Stimulated activated CD4-positive, alpha-beta T cell treated with anti-CD3 and anti-CD28 coated beads, TNF-alpha, amount 100 ng/mL, for 4 hours (primary cell): ENCODE data around the gene KRT1.

ENCODE experiments used
- DNase-seq, 3 experiments: peaks; one replicate each; pipeline ENCODE4 v3.0.0-alpha.2; 2020; ENCODE audit warnings: low read depth in 3 of 3

KRT1 gene

GRCh38 chr12:52660934-52661499, 19.2 kb downstream of the KRT1 start:
- no peak for DNase-seq

- no peak for DNase-seq
Measured at GRCh38 chr12:52659951-52660350, 20.3 kb downstream of the KRT1 start.

- no peak for DNase-seq
Measured at GRCh38 chr12:52659395-52659794, 20.8 kb downstream of the KRT1 start.

- no peak for DNase-seq
Measured at GRCh38 chr12:52658196-52658595, 22.0 kb downstream of the KRT1 start.

- no peak for DNase-seq
Measured at GRCh38 chr12:52657250-52657902, 22.8 kb downstream of the KRT1 start.

GRCh38 chr12:52656616-52657015, 23.6 kb downstream of the KRT1 start:
- no peak for DNase-seq

GRCh38 chr12:52655720-52656124, 24.5 kb downstream of the KRT1 start:
- no peak for DNase-seq

- DNase-seq = no peak
Measured at GRCh38 chr12:52655251-52655650, 25.0 kb downstream of the KRT1 start.

GRCh38 chr12:52651726-52652261, 28.4 kb downstream of the KRT1 start, which contains the start of gene KRT2:
TSS of gene KRT2 (minus strand) at chr12:52652211. CDS start at chr12:52652142, 69 bp downstream.
- no peak for DNase-seq

GRCh38 chr12:52650520-52651081, 29.6 kb downstream of the KRT1 start:
- no peak for DNase-seq

- DNase-seq = no peak
Measured at GRCh38 chr12:52649066-52649465, 31.1 kb downstream of the KRT1 start.

GRCh38 chr12:52648012-52648550, 32.1 kb downstream of the KRT1 start:
- DNase-seq = no peak

- no peak for DNase-seq
Measured at GRCh38 chr12:52647601-52648000, 32.6 kb downstream of the KRT1 start.

GRCh38 chr12:52646613-52647012, 33.6 kb downstream of the KRT1 start:
- DNase-seq = no peak

GRCh38 chr12:52645982-52646381, 34.2 kb downstream of the KRT1 start:
- DNase-seq = no peak

GRCh38 chr12:52645120-52645761, 35.0 kb downstream of the KRT1 start:
- no peak for DNase-seq

- no peak for DNase-seq
Measured at GRCh38 chr12:52644078-52644415, 36.2 kb downstream of the KRT1 start.

- DNase-seq = no peak
Measured at GRCh38 chr12:52643233-52644077, 36.8 kb downstream of the KRT1 start.

GRCh38 chr12:52641468-52641867, 38.7 kb downstream of the KRT1 start:
- no peak for DNase-seq

GRCh38 chr12:52637299-52637698, 42.9 kb downstream of the KRT1 start:
- DNase-seq = no peak

- DNase-seq = no peak
Measured at GRCh38 chr12:52636592-52637258, 43.5 kb downstream of the KRT1 start.
